AG04450 (cell line): Measurements from ENCODE around the gene MMADHC. TPM values are rescaled to one million over a fixed set of nuclear protein-coding genes. Genes with fewer than 3 reads are reported as not detected.

Experiments used
- CTCF ChIA-PET: fragments of 300-600, 350-600 bp; formaldehyde crosslinking; extraction: SDS; loops from one replicate; lab custom pipeline; 2022; ENCODE audit warnings: antibody characterized with exemption, inconsistent platforms; lab: Charles Lee
- POLR2A ChIA-PET: fragments of 350-600 bp; formaldehyde crosslinking; extraction: SDS; loops from one replicate; lab custom pipeline; 2021; ENCODE audit warnings: antibody characterized with exemption, inconsistent platforms; lab: Yijun Ruan, JAX
- DNase-seq: peaks from one replicate; pipeline ENCODE4 v3.0.0-alpha.2; 2011; ENCODE audit warnings: low read depth, low spot score
- H3K27ac ChIP-seq: one replicate; pipeline ENCODE4 v1.5.1; 2012; ENCODE audit warnings: low read depth, low read length, control low read depth
- H3K27me3 ChIP-seq: one replicate; pipeline ENCODE4 v1.6.0; 2012; ENCODE audit warnings: low read length; ENCODE audit not compliant: control insufficient read depth, insufficient read depth
- H3K4me3 ChIP-seq: 2 replicates; pipeline ENCODE4 v1.5.1; 2011; ENCODE audit warnings: mild to moderate bottlenecking, low read depth, low read length, control low read depth
- H3K9me3 ChIP-seq: 2 replicates; pipeline ENCODE4 v1.5.1; 2012; ENCODE audit warnings: low read length; ENCODE audit not compliant: control insufficient read depth, insufficient read depth
- CTCF ChIP-seq: IDR thresholded peaks from 2 replicates; pipeline ENCODE4 v1.5.1; 2011; ENCODE audit warnings: low read depth, low read length, control low read depth, inconsistent platforms
- polyA minus RNA-seq: library from RNA; depleted of rRNA, polyadenylated mRNA; stranded (reverse); fragments of >200 nt; gene quantifications from 2 replicates; pipeline ENCODE4 v1.2.3, GENCODE V29; 2011; rRNA and poly(A)+ RNA removed
- polyA plus RNA-seq: library from polyadenylated mRNA; depleted of rRNA; stranded (reverse); fragments of >200 nt; gene quantifications from 2 replicates; pipeline ENCODE4 v1.2.3, GENCODE V29; 2011; rRNA removed

Gene MMADHC
- polyA plus RNA-seq (139 and 198 TPM in 2 replicates), polyA minus RNA-seq (71.9 and 111 TPM in 2 replicates)

- H3K4me3 ChIP-seq = peak within 1 kb of the TSS; percentile 97
- CTCF ChIA-PET = interaction anchor here (0.6 to 1.9 kb wide), 3 partner anchors 13 to 1651 kb away, joined by 3 to 5 read pairs (median 3); no protein-coding TSS in a partner anchor
- no peak for TF ChIP-seq CTCF
- peak; percentile 90 for DNase-seq
- H3K27ac ChIP-seq = peak within 1 kb of the TSS; percentile 97
- no peaks in the 10 kb centered on the region for H3K9me3 ChIP-seq
- POLR2A ChIA-PET = interaction anchor here (0.7 to 1.0 kb wide), 2 partner anchors 26 to 695 kb away, joined by 3 to 4 read pairs; no protein-coding TSS in a partner anchor
- H3K27me3 ChIP-seq = no peaks in the 10 kb centered on the region
These were observed at the start of gene MMADHC for GRCh38 chr2:149587220-149587949. TSS of gene MMADHC (minus strand) at chr2:149587775. CDS start at chr2:149587097, 678 bp downstream.

- Histone ChIP-seq H3K4me3 (no peak overlapping the region), H3K27ac (no peak overlapping the region), H3K9me3 (no peaks in the 10 kb centered on the region), H3K27me3 (no peaks in the 10 kb centered on the region)
- POLR2A ChIA-PET = no interaction called here
- no peak for TF ChIP-seq CTCF
- DNase-seq = no peak
- CTCF ChIA-PET = no interaction called here
These were observed 46.5 kb upstream of the MMADHC start for GRCh38 chr2:149634103-149634502.

GRCh38 chr2:149630445-149630844 lies 42.9 kb upstream of the MMADHC start:
- Histone ChIP-seq H3K4me3 (no peak overlapping the region), H3K9me3 (no peaks in the 10 kb centered on the region), H3K27me3 (no peaks in the 10 kb centered on the region), H3K27ac (no peak overlapping the region)
- DNase-seq = no peak
- ChIA-PET POLR2A (no interaction called here), CTCF (no interaction called here)
- TF ChIP-seq CTCF = no peak

GRCh38 chr2:149629026-149629425 lies 41.5 kb upstream of the MMADHC start:
- TF ChIP-seq CTCF = no peak
- Histone ChIP-seq H3K27ac (no peak overlapping the region), H3K9me3 (no peaks in the 10 kb centered on the region), H3K27me3 (no peaks in the 10 kb centered on the region), H3K4me3 (no peak overlapping the region)
- no peak for DNase-seq
- POLR2A ChIA-PET = interaction anchor here (1.0 kb wide), 1 partner anchor 20 kb away, joined by 3 read pairs; no protein-coding TSS in a partner anchor
- CTCF ChIA-PET = no interaction called here

- Histone ChIP-seq H3K27ac (no peak overlapping the region), H3K4me3 (no peak overlapping the region), H3K9me3 (no peaks in the 10 kb centered on the region), H3K27me3 (no peaks in the 10 kb centered on the region)
- POLR2A ChIA-PET = no interaction called here
- CTCF ChIA-PET = no interaction called here
- TF ChIP-seq CTCF = no peak
- DNase-seq = no peak
These were observed 39.7 kb upstream of the MMADHC start for GRCh38 chr2:149627111-149627801.
